CD4-positive, alpha-beta T cell treated with Interleukin-6 at 100 ng/mL for 8 hours (primary cell): Measurements from ENCODE around the gene NFASC.

ENCODE experiments used
- DNase-seq: peaks from one replicate; pipeline ENCODE4 v3.0.0-alpha.2; 2020; ENCODE audit warnings: mixed read lengths, low spot score

The NFASC gene

GRCh38 chr1:204859861-204860267 lies 10.8 kb upstream of the NFASC start:
- DNase-seq, result no peak

- no peak for DNase-seq
These were observed 7.6 kb upstream of the NFASC start for GRCh38 chr1:204863024-204863423.

GRCh38 chr1:204863730-204864129 lies 6.9 kb upstream of the NFASC start:
- no peak for DNase-seq

GRCh38 chr1:204866051-204866596 lies 4.5 kb upstream of the NFASC start:
- no peak for DNase-seq

- no peak for DNase-seq
These were observed 3.5 kb upstream of the NFASC start for GRCh38 chr1:204867203-204867602.

- DNase-seq, result no peak
These were observed 2.9 kb upstream of the NFASC start for GRCh38 chr1:204867666-204868339.

GRCh38 chr1:204868340-204868700 lies 2.3 kb upstream of the NFASC start:
- DNase-seq, result no peak

GRCh38 chr1:204869097-204869496 lies 1.6 kb upstream of the NFASC start:
- no peak for DNase-seq

GRCh38 chr1:204871405-204872037 lies 859 bp downstream of the NFASC start:
- no peak for DNase-seq

- no peak for DNase-seq
These were observed 1.7 kb downstream of the NFASC start for GRCh38 chr1:204872262-204872881.

- no peak for DNase-seq
These were observed 2.5 kb downstream of the NFASC start for GRCh38 chr1:204873176-204873575.

- DNase-seq, result no peak
These were observed 3.1 kb downstream of the NFASC start for GRCh38 chr1:204873714-204874113.

- no peak for DNase-seq
These were observed 3.6 kb downstream of the NFASC start for GRCh38 chr1:204874274-204874673.

GRCh38 chr1:204875255-204875654 lies 4.6 kb downstream of the NFASC start:
- DNase-seq, result no peak

- DNase-seq, result no peak
These were observed 8.1 kb downstream of the NFASC start for GRCh38 chr1:204878621-204879234.

GRCh38 chr1:204879351-204879750 lies 8.7 kb downstream of the NFASC start:
- no peak for DNase-seq

GRCh38 chr1:204880906-204881305 lies 10.2 kb downstream of the NFASC start:
- no peak for DNase-seq

GRCh38 chr1:204882479-204882878 lies 11.8 kb downstream of the NFASC start:
- no peak for DNase-seq

GRCh38 chr1:204883405-204883804 lies 12.7 kb downstream of the NFASC start:
- DNase-seq, result no peak

- DNase-seq, result no peak
These were observed 14.6 kb downstream of the NFASC start for GRCh38 chr1:204885288-204885711.

- DNase-seq, result no peak
These were observed 15.1 kb downstream of the NFASC start for GRCh38 chr1:204885790-204886189.

- DNase-seq, result no peak
These were observed 17.2 kb downstream of the NFASC start for GRCh38 chr1:204887846-204888245.

- DNase-seq, result no peak
These were observed 17.6 kb downstream of the NFASC start for GRCh38 chr1:204888294-204888693.
